ENCODE data around the gene LATS1. TPM values are rescaled to one million over a fixed set of nuclear protein-coding genes. Genes with fewer than 3 reads are reported as not detected.
A peak's percentile ranks its signal among the peaks of the same experiment; 100 is the strongest.

Gene LATS1
- total RNA-seq, 1 experiment from 2014 or later: 25.1 TPM

DNA sequence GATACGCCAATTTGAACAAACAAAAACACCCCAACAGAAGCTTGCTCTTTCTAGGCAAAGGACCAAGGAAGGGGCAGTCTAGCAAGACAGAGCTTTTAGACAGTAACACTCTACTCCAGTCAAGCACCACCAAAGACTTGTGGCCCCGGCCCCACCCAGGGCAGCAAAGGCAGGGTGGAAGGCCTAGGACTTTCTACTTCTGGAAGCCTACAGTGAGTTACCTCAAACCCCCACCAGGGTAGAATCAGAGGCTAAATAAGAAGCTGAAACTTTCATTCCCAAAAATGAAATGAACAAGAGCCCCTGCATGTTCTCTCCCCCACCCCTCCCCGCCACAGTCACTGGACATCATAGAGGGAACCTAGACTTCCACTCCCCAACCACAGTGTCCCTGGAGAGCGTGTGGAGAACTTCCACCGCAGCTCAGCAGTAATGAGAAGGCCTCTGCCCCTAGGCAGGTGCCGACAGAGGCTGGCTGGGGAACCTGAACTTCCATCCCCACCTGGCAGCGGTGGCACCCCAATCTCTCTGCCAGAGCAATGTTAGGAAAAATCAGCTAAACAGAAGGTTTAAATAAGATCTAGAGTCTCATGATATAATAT lies 109.4 kb downstream of the LATS1 start:
- Histone ChIP-seq H4K5ac (ENCODE audit: insufficient read length, low read depth, low read length) (no peak overlapping the region), H2BK5ac (ENCODE audit: insufficient read length, low read length) (no peak overlapping the region), H4K8ac (replicated peaks; ENCODE audit: insufficient read length, low read depth, low read length) (no peak overlapping the region), H3T11ph (ENCODE audit: low read length) (no peak overlapping the region), H2BK20ac (ENCODE audit: low read depth, low read length, poor library complexity, severe bottlenecking) (no peak overlapping the region), H2AFZ (ENCODE audit: low read length) (no peak overlapping the region), H4K20me1 (ENCODE audit: control insufficient read depth, insufficient read depth, insufficient read length) (no peaks in the 10 kb centered on the region), H2BK120ac (ENCODE audit: low read depth, low read length, poor library complexity, severe bottlenecking) (no peak overlapping the region), H3K9ac (ENCODE audit: extremely low read depth, insufficient read length, low read length) (no peak overlapping the region), H2BK12ac (ENCODE audit: insufficient read length, low read depth, low read length) (no peak overlapping the region), H3K79me2 (ENCODE audit: insufficient read depth, low read length) (no peaks in the 10 kb centered on the region), H3K27ac (ENCODE audit: insufficient read length, low read depth, low read length) (no peak overlapping the region), H3K4ac (ENCODE audit: low read depth, low read length) (no peak overlapping the region), H2AK5ac (ENCODE audit: insufficient read length, low read length) (no peak overlapping the region), H3K79me1 (ENCODE audit: insufficient read depth, low read depth, low read length, poor library complexity, severe bottlenecking) (no peaks in the 10 kb centered on the region), H2BK15ac (ENCODE audit: low read depth, low read length) (no peak overlapping the region), H3K4me2 (ENCODE audit: insufficient read depth, insufficient read length, low read length) (no peak overlapping the region), H3K14ac (ENCODE audit: insufficient read depth, low read length) (no peak overlapping the region), H3K9me3 (ENCODE audit: control insufficient read depth, low read depth, low read length) (no peaks in the 10 kb centered on the region), H3K27me3 (ENCODE audit: insufficient read depth, low read length) (no peaks in the 10 kb centered on the region), H4K91ac (ENCODE audit: insufficient read length, low read depth, low read length) (no peak overlapping the region), H3K23me2 (ENCODE audit: insufficient read length, low read depth, low read length, poor library complexity, severe bottlenecking) (no peaks in the 10 kb centered on the region), H3K23ac (ENCODE audit: insufficient read length, low read depth, low read length) (no peak overlapping the region), H3K18ac (ENCODE audit: insufficient read length, low read depth, low read length) (no peak overlapping the region), H3K4me1 (ENCODE audit: insufficient read depth, low read length) (no peaks in the 10 kb centered on the region), H3K56ac (ENCODE audit: insufficient read length, low read depth, low read length) (no peak overlapping the region)
- Mint-ChIP-seq H3K36me3 (ENCODE audit: insufficient read depth in 1 of 3, low read depth in 3 of 3) (peaks cover 3 to 22% (median 12%) of the 10 kb centered on the region in 3 experiments), H3K9me3 (peaks cover 2 to 6% of the 10 kb centered on the region in 2 experiments; a peak in 2 of 5 replicates), H3K4me3 (no peak overlapping the region), H3K27ac (peak overlapping the region; percentile 47 to 67 (median 53); a peak in 2 of 7 replicates), H3K4me1 (no peaks in the 10 kb centered on the region), H3K27me3 (ENCODE audit: low read depth) (no peaks in the 10 kb centered on the region)
- no CpG with 5 or more reads among the region's 7 CpGs for WGBS (ENCODE audit: extremely low coverage, insufficient read length, low lambda C conversion rate)
- TF ChIP-seq, protein P1, sequence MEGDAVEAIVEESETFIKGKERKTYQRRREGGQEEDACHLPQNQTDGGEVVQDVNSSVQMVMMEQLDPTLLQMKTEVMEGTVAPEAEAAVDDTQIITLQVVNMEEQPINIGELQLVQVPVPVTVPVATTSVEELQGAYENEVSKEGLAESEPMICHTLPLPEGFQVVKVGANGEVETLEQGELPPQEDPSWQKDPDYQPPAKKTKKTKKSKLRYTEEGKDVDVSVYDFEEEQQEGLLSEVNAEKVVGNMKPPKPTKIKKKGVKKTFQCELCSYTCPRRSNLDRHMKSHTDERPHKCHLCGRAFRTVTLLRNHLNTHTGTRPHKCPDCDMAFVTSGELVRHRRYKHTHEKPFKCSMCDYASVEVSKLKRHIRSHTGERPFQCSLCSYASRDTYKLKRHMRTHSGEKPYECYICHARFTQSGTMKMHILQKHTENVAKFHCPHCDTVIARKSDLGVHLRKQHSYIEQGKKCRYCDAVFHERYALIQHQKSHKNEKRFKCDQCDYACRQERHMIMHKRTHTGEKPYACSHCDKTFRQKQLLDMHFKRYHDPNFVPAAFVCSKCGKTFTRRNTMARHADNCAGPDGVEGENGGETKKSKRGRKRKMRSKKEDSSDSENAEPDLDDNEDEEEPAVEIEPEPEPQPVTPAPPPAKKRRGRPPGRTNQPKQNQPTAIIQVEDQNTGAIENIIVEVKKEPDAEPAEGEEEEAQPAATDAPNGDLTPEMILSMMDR (conservative IDR thresholded peaks at IDR 0.05): no peak
- no peak for DNase-seq

Other genes starting within 250 kb of the LATS1 start
- 0.07 and 0.15 TPM in 2 replicates for gene ZC3H12D, start 233.1 kb downstream of the LATS1 start, total RNA-seq (2021)
- 36.9 and 38.0 TPM in 2 replicates for gene PPIL4, start 172.1 kb downstream of the LATS1 start, total RNA-seq (2021)
- 22.7 and 24.5 TPM in 2 replicates for gene GINM1, start 151.7 kb downstream of the LATS1 start, total RNA-seq (2021)
- gene KATNA1, start 69.4 kb downstream of the LATS1 start, total RNA-seq (2021): 18.3 and 19.8 TPM in 2 replicates
- gene NUP43, start 28.4 kb upstream of the LATS1 start, total RNA-seq (2021): 92.1 and 102 TPM in 2 replicates
- 91.5 and 98.3 TPM in 2 replicates for gene PCMT1, start 31.6 kb upstream of the LATS1 start, total RNA-seq (2021)
- 14.8 and 15.6 TPM in 2 replicates for gene LRP11, start 146.3 kb upstream of the LATS1 start, total RNA-seq (2021)
- not detected in 2 replicates for gene RAET1E, start 180.0 kb upstream of the LATS1 start, total RNA-seq (2021)
- not detected in 2 replicates for gene RAET1G, start 205.0 kb upstream of the LATS1 start, total RNA-seq (2021)
- not detected in 2 replicates for gene ULBP2, start 223.9 kb upstream of the LATS1 start, total RNA-seq (2021)
- 1.6 and 2.1 TPM in 2 replicates for gene ULBP1, start 245.8 kb upstream of the LATS1 start, total RNA-seq (2021)